ENCODE data around the gene TADA1. TPM values are rescaled to one million over a fixed set of nuclear protein-coding genes. Genes with fewer than 3 reads are reported as not detected.
"Not testable (repeated sequence)": the region's sequence is repeated elsewhere in the genome, so short reads cannot be mapped to it uniquely, and the experiment has no call there.

The TADA1 gene
- total RNA-seq, 1 donor from 2014 or later: 8.9 TPM

GRCh38 chr1:166839600-166840308 lies 36.3 kb downstream of the TADA1 start:
- H3K4me3 Mint-ChIP-seq (ENCODE audit: unreplicated experiment): peak overlapping the region; percentile 80
- H3K36me3 Mint-ChIP-seq (ENCODE audit: low read depth): peaks cover 21% of the 10 kb centered on the region
- peak overlapping the region; percentile 55 for H3K27ac Mint-ChIP-seq (ENCODE audit: unreplicated experiment)
- DNase-seq (ENCODE audit: low spot score): no peak
- no peaks in the 10 kb centered on the region for H3K9me3 Mint-ChIP-seq (ENCODE audit: low read depth)
- H3K27me3 Mint-ChIP-seq (ENCODE audit: low read depth): no peaks in the 10 kb centered on the region
- H3K4me1 Mint-ChIP-seq (ENCODE audit: low read depth): peaks cover 57% of the 10 kb centered on the region
- peak; percentile 66 for TF ChIP-seq CTCF (IDR thresholded peaks at IDR 0.05)

DNA sequence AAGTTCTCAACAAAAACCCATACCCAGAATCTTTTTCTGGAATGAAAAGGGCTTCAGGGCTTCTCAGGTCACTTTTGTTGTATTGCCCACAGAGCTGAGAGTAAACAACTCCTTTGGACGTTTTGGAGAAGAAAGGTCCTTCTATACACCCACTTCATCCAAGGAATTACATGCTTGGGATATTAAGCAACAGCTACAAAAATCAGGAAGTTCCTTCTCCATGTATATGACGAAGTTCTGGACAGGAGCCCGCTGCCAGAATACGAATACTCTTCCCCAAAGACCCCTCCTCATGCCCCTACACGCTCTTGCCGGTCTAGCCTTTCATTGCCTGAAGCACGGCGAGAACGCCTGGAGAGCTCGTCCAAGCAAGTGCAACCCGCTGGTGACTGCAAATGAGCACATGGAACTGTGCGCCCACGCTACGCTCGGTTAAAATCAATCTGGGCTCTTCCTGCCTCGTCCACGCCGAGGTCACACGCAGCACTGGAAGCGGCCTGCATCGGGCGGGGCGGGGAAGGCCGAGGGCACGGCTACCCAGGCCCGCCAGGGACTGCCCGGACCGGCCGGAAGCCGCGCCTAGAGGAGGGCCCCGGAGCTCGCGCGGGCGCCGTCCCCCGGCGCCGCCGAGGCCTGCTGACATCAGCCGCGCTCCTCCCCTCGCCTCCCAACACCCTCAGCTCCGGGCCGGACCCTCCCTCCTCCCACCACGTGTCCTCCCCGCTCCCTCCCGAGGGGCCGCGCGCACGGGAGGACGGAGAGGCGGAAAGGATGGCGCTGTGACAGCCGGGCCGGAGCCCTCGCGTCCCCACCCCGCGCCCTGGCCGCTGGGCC lies 37.1 kb downstream of the TADA1 start, which contains the start of gene POGK:
POGK (plus strand) TSS at position 710 of the 834 bp plus-strand sequence. CDS start 1,482 bp downstream, outside the sequence.
- peaks cover 50% of the 10 kb centered on the region for H3K4me1 Mint-ChIP-seq (ENCODE audit: low read depth)
- DNase-seq (ENCODE audit: low spot score): peak; percentile 96
- peaks cover 5% of the 10 kb centered on the region for H3K27me3 Mint-ChIP-seq (ENCODE audit: low read depth)
- no peaks in the 10 kb centered on the region for H3K9me3 Mint-ChIP-seq (ENCODE audit: low read depth)
- peaks cover 17% of the 10 kb centered on the region for H3K36me3 Mint-ChIP-seq (ENCODE audit: low read depth)
- peak within 1 kb of the TSS; percentile 86 for H3K4me3 Mint-ChIP-seq (ENCODE audit: unreplicated experiment)
- H3K27ac Mint-ChIP-seq (ENCODE audit: unreplicated experiment): peak within 1 kb of the TSS; percentile 94
- TF ChIP-seq CTCF (IDR thresholded peaks at IDR 0.05): peak; percentile 18

DNA sequence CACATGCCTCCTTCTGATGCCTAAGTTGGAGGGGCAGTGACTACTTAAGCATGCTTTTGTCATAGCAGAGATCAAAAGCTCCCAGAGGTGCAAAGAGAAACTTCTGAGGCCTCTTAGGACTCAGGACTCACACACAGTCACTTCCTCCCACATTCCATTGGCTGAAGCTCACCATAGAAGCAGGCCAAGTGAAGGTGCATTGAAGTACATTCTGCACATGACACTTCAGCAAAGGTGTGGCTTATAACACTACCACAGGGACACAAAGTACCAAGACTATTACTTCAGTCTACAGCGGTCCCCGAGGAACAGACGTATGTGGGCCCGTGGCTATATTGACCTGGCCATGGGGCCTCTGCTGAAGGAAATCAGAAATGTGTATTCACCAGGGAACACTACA lies 39.3 kb downstream of the TADA1 start:
- DNase-seq (ENCODE audit: low spot score): no peak
- Mint-ChIP-seq H3K27me3 (ENCODE audit: low read depth) (peaks cover 13% of the 10 kb centered on the region), H3K4me1 (ENCODE audit: low read depth) (peaks cover 27% of the 10 kb centered on the region), H3K36me3 (ENCODE audit: low read depth) (peaks cover 8% of the 10 kb centered on the region), H3K9me3 (ENCODE audit: low read depth) (peaks cover 3% of the 10 kb centered on the region), H3K4me3 (ENCODE audit: unreplicated experiment) (no peak overlapping the region), H3K27ac (ENCODE audit: unreplicated experiment) (no peak overlapping the region)
- TF ChIP-seq CTCF (IDR thresholded peaks at IDR 0.05): no peak

DNA sequence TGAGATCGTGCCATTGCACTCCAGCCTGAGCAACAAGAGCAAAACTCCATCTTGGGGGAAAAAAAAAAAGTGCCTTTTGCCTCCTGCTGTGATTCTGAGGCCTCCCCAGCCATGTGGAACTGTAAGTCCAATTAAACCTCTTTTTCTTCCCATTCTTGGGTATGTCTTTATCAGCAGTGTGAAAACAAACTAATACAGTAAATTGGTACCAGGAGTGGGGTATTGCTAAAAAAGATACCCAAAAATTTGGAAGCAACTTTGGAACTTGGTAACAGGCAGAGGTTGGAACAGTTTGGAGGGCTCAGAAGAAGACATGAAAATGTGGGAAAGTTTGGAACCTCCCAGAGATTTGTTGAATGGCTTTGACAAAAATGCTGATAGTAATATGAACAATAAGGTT lies 46.3 kb downstream of the TADA1 start:
- H3K4me1 Mint-ChIP-seq (ENCODE audit: low read depth); DNase-seq (ENCODE audit: low spot score); H3K27ac Mint-ChIP-seq (ENCODE audit: unreplicated experiment); H3K36me3 Mint-ChIP-seq (ENCODE audit: low read depth); H3K4me3 Mint-ChIP-seq (ENCODE audit: unreplicated experiment): not testable (repeated sequence)
- H3K27me3 Mint-ChIP-seq (ENCODE audit: low read depth): peaks cover 17% of the 10 kb centered on the region
- H3K9me3 Mint-ChIP-seq (ENCODE audit: low read depth): peaks cover 18% of the 10 kb centered on the region

- no peak for DNase-seq (ENCODE audit: low spot score)
- TF ChIP-seq CTCF (IDR thresholded peaks at IDR 0.05): no peak
- Mint-ChIP-seq H3K36me3 (ENCODE audit: low read depth) (no peaks in the 10 kb centered on the region), H3K4me1 (ENCODE audit: low read depth) (no peaks in the 10 kb centered on the region), H3K27ac (ENCODE audit: unreplicated experiment) (no peak overlapping the region), H3K27me3 (ENCODE audit: low read depth) (peaks cover 8% of the 10 kb centered on the region), H3K4me3 (ENCODE audit: unreplicated experiment) (no peak overlapping the region), H3K9me3 (ENCODE audit: low read depth) (peaks cover 18% of the 10 kb centered on the region)
Measured at GRCh38 chr1:166827426-166827825, 48.6 kb downstream of the TADA1 start.

Measured in chondrocyte (in vitro differentiated cells).